Prostate gland (tissue), 2 donors: Measurements from ENCODE around the gene FKBP5. TPM values are rescaled to one million over a fixed set of nuclear protein-coding genes. Genes with fewer than 3 reads are reported as not detected.
A peak's percentile ranks its signal among the peaks of the same experiment; 100 is the strongest.

Experiments
- DNase-seq: peaks from one replicate; pipeline ENCODE4 v3.0.0-alpha.2; 2019; ENCODE audit warnings: low spot score
- H3K27ac ChIP-seq, 2 donors: fragments of 200-600 bp; sonication (generic); 2 replicates each; pipeline ENCODE4 v1.5.1; 2017 to 2019
- H3K27me3 ChIP-seq: fragments of 200-600 bp; sonication (generic); replicated peaks from 2 replicates; pipeline ENCODE4 v1.5.1; 2019; ENCODE audit not compliant: insufficient read depth
- H3K36me3 ChIP-seq, 2 donors: fragments of 200-600 bp; sonication (generic); 1 replicate in 1 of 2; 2 replicates in 1 of 2; pipeline versions ENCODE4 v1.5.1 to v1.8.1; 2017 to 2019
- H3K4me1 ChIP-seq: fragments of 200-600 bp; sonication (generic); replicated peaks from 2 replicates; pipeline ENCODE4 v1.5.1; 2019
- H3K4me3 ChIP-seq, 2 donors: fragments of 200-600 bp; sonication (generic); 2 replicates each; pipeline ENCODE4 v1.5.1; 2017 to 2019
- H3K9me3 ChIP-seq: fragments of 200-600 bp; sonication (generic); 2 replicates; pipeline ENCODE4 v1.5.1; 2017
- CTCF ChIP-seq, 4 experiments: fragments of 200-600 bp in 2 of 4; fragments of 450-650 bp in 2 of 4; sonication (generic) in 2 of 4; IDR thresholded peaks; 1 replicate in 3 of 4; 2 replicates in 1 of 4; pipeline ENCODE4 v1.5.1; 2016 to 2019; ENCODE audit warnings: antibody characterized with exemption in 4 of 4, mild to moderate bottlenecking in 2 of 4, moderate library complexity in 2 of 4
- POLR2A ChIP-seq: fragments of 450-650 bp; IDR thresholded peaks from one replicate; pipeline ENCODE4 v1.6.1; 2016; ENCODE audit warnings: antibody characterized with exemption, mild to moderate bottlenecking
- POLR2AphosphoS5 ChIP-seq: sonication (generic); formaldehyde crosslinking; IDR thresholded peaks from one replicate; pipeline ENCODE4 v1.6.1; 2017; ENCODE audit warnings: antibody characterized with exemption
- WGBS: methylation state at CpG from one replicate; pipeline ENCODE4 v1.1.5; 2018; 5-methylcytosine and 5-hydroxymethylcytosine counted together
- intact Hi-C: fragments of 100-400 bp; cut with DNase I; formaldehyde crosslinking; loops from one replicate; pipeline ENCODE4 v1.14.2; 2022
- total RNA-seq, 2 donors: library from RNA; depleted of rRNA; stranded (reverse); fragments of >200 nt; gene quantifications; one replicate each; pipeline ENCODE4 v1.1.0, GENCODE V29; 2016

The FKBP5 gene
- total RNA-seq, 2 donors from 2014 or later = 201 to 248 TPM

GRCh38 chr6:35724059-35724458 lies 35.3 kb upstream of the FKBP5 start:
- Histone ChIP-seq H3K27me3 (no peaks in the 10 kb centered on the region), H3K4me1 (peaks cover 78% of the 10 kb centered on the region), H3K27ac (peak overlapping the region; percentile 99 to 100), H3K9me3 (no peaks in the 10 kb centered on the region), H3K4me3 (no peak overlapping the region), H3K36me3 (no peaks in the 10 kb centered on the region)
- TF ChIP-seq POLR2AphosphoS5 = no peak
- TF ChIP-seq CTCF (IDR thresholded peaks at IDR 0.05) = no peak
- no peak for TF ChIP-seq POLR2A
- WGBS = 85% methylated on average over 4 of the region's 4 CpGs
- intact Hi-C loops = no loop called here
- DNase-seq = no peak

GRCh38 chr6:35723587-35723986 lies 34.9 kb upstream of the FKBP5 start:
- no peak overlapping the region for H3K4me3 ChIP-seq
- 80% methylated on average over 2 of the region's 2 CpGs for WGBS
- peaks cover 78% of the 10 kb centered on the region for H3K4me1 ChIP-seq
- H3K36me3 ChIP-seq = no peaks in the 10 kb centered on the region
- no peak for TF ChIP-seq POLR2A
- TF ChIP-seq CTCF (IDR thresholded peaks at IDR 0.05) = no peak
- TF ChIP-seq POLR2AphosphoS5 = no peak
- DNase-seq = no peak
- H3K27ac ChIP-seq = peak overlapping the region; percentile 99 to 100
- H3K27me3 ChIP-seq = no peaks in the 10 kb centered on the region
- H3K9me3 ChIP-seq = no peaks in the 10 kb centered on the region
- intact Hi-C loops = no loop called here

- Histone ChIP-seq H3K9me3 (no peaks in the 10 kb centered on the region), H3K36me3 (no peaks in the 10 kb centered on the region), H3K27me3 (no peaks in the 10 kb centered on the region), H3K27ac (peak overlapping the region; percentile 99 to 100), H3K4me3 (no peak overlapping the region), H3K4me1 (peaks cover 73% of the 10 kb centered on the region)
- peak; percentile 77 for DNase-seq
- intact Hi-C loops = no loop called here
- 47% methylated on average over 10 of the region's 10 CpGs for WGBS
- no peak for TF ChIP-seq CTCF (IDR thresholded peaks at IDR 0.05)
- no peak for TF ChIP-seq POLR2A
- TF ChIP-seq POLR2AphosphoS5 = peak; percentile 80
Measured at GRCh38 chr6:35722121-35722761, 33.5 kb upstream of the FKBP5 start.

- Histone ChIP-seq H3K4me3 (no peak overlapping the region), H3K9me3 (no peaks in the 10 kb centered on the region), H3K27ac (peak overlapping the region; percentile 99 to 100), H3K4me1 (peaks cover 55% of the 10 kb centered on the region), H3K27me3 (no peaks in the 10 kb centered on the region), H3K36me3 (no peaks in the 10 kb centered on the region)
- TF ChIP-seq POLR2AphosphoS5 = peak; percentile 21
- no peak for TF ChIP-seq POLR2A
- DNase-seq = no peak
- WGBS = 46% methylated on average over 18 of the region's 21 CpGs
- intact Hi-C loops = no loop called here
Measured at GRCh38 chr6:35719830-35720733, 31.4 kb upstream of the FKBP5 start.

- Histone ChIP-seq H3K36me3 (no peaks in the 10 kb centered on the region), H3K27me3 (no peaks in the 10 kb centered on the region), H3K4me1 (peaks cover 52% of the 10 kb centered on the region), H3K27ac (peak overlapping the region; percentile 99 to 100), H3K9me3 (no peaks in the 10 kb centered on the region), H3K4me3 (no peak overlapping the region)
- WGBS = 38% methylated on average over 5 of the region's 5 CpGs
- no peak for DNase-seq
- intact Hi-C loops = no loop called here
- TF ChIP-seq CTCF (IDR thresholded peaks at IDR 0.05) = no peak
- TF ChIP-seq POLR2AphosphoS5 = no peak
- TF ChIP-seq POLR2A = no peak
Measured at GRCh38 chr6:35719404-35719829, 30.7 kb upstream of the FKBP5 start.
